Calu3 (cell line): Measurements from ENCODE around the gene CPT1B. TPM values are rescaled to one million over a fixed set of nuclear protein-coding genes. Genes with fewer than 3 reads are reported as not detected.
"Not testable (repeated sequence)": the region's sequence is repeated elsewhere in the genome, so short reads cannot be mapped to it uniquely, and the experiment has no call there.

Experiments used
- BruUV-seq: library from RNA; stranded (reverse); fragments of 400-500 nt; replicated peaks from 2 replicates; lab custom pipeline; 2021; lab: Mats Ljungman, UMichigan
- CTCF ChIA-PET: fragments of 300-600 bp; sonication (Branson Sonifier 250); formaldehyde crosslinking; loops from one replicate; lab custom pipeline; 2022; ENCODE audit warnings: antibody characterized with exemption; lab: Charles Lee
- DNase-seq: peaks from one replicate; pipeline ENCODE4 v3.0.0; 2022
- H3K27ac Mint-ChIP-seq: one replicate; pipeline ENCODE4 v1.8.0; 2022; ENCODE audit warnings: mixed read lengths; ENCODE audit not compliant: unreplicated experiment
- H3K27me3 Mint-ChIP-seq: one replicate; pipeline ENCODE4 v1.8.0; 2022; ENCODE audit warnings: mixed read lengths; ENCODE audit not compliant: unreplicated experiment
- H3K36me3 Mint-ChIP-seq: one replicate; pipeline ENCODE4 v1.8.0; 2022; ENCODE audit warnings: mild to moderate bottlenecking, moderate library complexity, mixed read lengths; ENCODE audit not compliant: insufficient read depth, unreplicated experiment
- H3K4me1 Mint-ChIP-seq: one replicate; pipeline ENCODE4 v1.8.0; 2022; ENCODE audit warnings: mild to moderate bottlenecking, low read depth, mixed read lengths; ENCODE audit not compliant: unreplicated experiment
- H3K4me3 Mint-ChIP-seq: one replicate; pipeline ENCODE4 v1.8.0; 2022; ENCODE audit warnings: mild to moderate bottlenecking, low read depth, moderate library complexity, mixed read lengths; ENCODE audit not compliant: unreplicated experiment
- H3K9me3 Mint-ChIP-seq: one replicate; pipeline ENCODE4 v1.8.0; 2022; ENCODE audit warnings: low read depth, mixed read lengths; ENCODE audit not compliant: unreplicated experiment
- intact Hi-C: fragments of 100-400 bp; cut with micrococcal nuclease; formaldehyde crosslinking; loops from one replicate; pipeline ENCODE4 v1.10.0; 2022; ENCODE audit not compliant: unreplicated experiment
- total RNA-seq: library from RNA; stranded (reverse); gene quantifications from 2 replicates; pipeline ENCODE4 v1.2.3, GENCODE V29; 2022
- TF ChIP-seq, protein P1 (sequence below): fragments of 200-600 bp; IDR thresholded peaks from one replicate; pipeline ENCODE4 v1.8.0; 2022; ENCODE audit warnings: antibody characterized with exemption; ENCODE audit not compliant: unreplicated experiment

CPT1B gene
- total RNA-seq, 1 experiment from 2014 or later = 72.6 TPM

DNA sequence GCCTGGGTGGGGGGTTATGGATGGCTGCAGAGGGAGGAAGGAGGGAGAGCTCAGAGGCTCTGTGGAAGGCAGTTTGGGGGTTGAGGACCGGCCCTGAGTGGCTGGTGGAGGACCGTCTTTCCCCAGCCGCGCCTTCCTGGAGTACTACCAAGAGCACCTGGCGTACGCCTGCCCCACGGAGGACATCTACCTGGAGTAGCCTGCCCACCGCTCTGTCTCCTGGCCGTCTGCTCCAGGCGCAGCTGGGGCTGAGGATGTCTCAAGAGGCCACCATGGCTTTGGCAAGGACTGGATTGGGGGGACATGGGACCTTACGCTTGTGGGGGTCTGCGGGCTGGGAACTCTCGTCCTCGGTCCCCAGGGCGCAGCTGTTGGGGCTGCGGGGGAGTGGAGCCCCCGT, 32.4 kb upstream of the CPT1B start:
- H3K4me1 Mint-ChIP-seq = peaks cover 11% of the 10 kb centered on the region
- no TSS peak for BruUV-seq
- H3K27ac Mint-ChIP-seq = no peak overlapping the region
- intact Hi-C loops = no loop called here
- H3K27me3 Mint-ChIP-seq = peaks cover 57% of the 10 kb centered on the region
- CTCF ChIA-PET = no interaction called here
- no peaks in the 10 kb centered on the region for H3K36me3 Mint-ChIP-seq
- H3K4me3 Mint-ChIP-seq = no peak overlapping the region
- H3K9me3 Mint-ChIP-seq = no peaks in the 10 kb centered on the region
- TF ChIP-seq, protein P1, sequence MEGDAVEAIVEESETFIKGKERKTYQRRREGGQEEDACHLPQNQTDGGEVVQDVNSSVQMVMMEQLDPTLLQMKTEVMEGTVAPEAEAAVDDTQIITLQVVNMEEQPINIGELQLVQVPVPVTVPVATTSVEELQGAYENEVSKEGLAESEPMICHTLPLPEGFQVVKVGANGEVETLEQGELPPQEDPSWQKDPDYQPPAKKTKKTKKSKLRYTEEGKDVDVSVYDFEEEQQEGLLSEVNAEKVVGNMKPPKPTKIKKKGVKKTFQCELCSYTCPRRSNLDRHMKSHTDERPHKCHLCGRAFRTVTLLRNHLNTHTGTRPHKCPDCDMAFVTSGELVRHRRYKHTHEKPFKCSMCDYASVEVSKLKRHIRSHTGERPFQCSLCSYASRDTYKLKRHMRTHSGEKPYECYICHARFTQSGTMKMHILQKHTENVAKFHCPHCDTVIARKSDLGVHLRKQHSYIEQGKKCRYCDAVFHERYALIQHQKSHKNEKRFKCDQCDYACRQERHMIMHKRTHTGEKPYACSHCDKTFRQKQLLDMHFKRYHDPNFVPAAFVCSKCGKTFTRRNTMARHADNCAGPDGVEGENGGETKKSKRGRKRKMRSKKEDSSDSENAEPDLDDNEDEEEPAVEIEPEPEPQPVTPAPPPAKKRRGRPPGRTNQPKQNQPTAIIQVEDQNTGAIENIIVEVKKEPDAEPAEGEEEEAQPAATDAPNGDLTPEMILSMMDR = no peak
- DNase-seq = no peak

DNA sequence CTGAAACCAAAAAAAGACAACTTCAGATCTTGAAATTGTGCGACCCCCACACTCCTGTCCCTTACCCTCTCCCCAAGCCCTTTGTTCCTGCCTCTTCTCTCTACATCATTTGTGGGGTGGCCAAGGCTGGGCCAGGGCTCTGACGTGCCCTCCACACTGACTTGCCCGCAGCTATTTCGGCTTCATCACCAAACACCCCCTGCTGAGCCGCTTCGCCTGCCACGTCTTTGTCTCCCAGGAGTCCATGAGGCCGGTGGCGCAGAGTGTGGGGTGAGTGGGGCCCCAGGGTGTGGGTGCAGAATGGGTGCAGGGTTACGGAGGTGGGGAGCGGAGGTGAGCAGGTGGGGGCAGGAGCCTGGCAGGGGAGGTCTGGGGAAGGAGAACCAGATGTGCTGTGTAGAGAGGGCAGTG, 31.8 kb upstream of the CPT1B start:
- CTCF ChIA-PET = no interaction called here
- Mint-ChIP-seq H3K36me3 (no peaks in the 10 kb centered on the region), H3K27ac (no peak overlapping the region), H3K9me3 (no peaks in the 10 kb centered on the region), H3K4me1 (peaks cover 11% of the 10 kb centered on the region), H3K4me3 (no peak overlapping the region), H3K27me3 (peaks cover 57% of the 10 kb centered on the region)
- TF ChIP-seq, protein P1 = no peak
- no TSS peak for BruUV-seq
- DNase-seq = no peak
- intact Hi-C loops = no loop called here

- H3K27ac Mint-ChIP-seq = no peak overlapping the region
- TF ChIP-seq, protein P1 = no peak
- intact Hi-C loops = no loop called here
- H3K9me3 Mint-ChIP-seq = no peaks in the 10 kb centered on the region
- DNase-seq = no peak
- no peaks in the 10 kb centered on the region for H3K36me3 Mint-ChIP-seq
- peaks cover 57% of the 10 kb centered on the region for H3K27me3 Mint-ChIP-seq
- CTCF ChIA-PET = no interaction called here
- no TSS peak for BruUV-seq
- H3K4me1 Mint-ChIP-seq = peaks cover 11% of the 10 kb centered on the region
- H3K4me3 Mint-ChIP-seq = no peak overlapping the region
Measured at GRCh38 chr22:50609599-50609998, 31.4 kb upstream of the CPT1B start.

GRCh38 chr22:50608996-50609395, 30.8 kb upstream of the CPT1B start:
- intact Hi-C loops = no loop called here

DNA sequence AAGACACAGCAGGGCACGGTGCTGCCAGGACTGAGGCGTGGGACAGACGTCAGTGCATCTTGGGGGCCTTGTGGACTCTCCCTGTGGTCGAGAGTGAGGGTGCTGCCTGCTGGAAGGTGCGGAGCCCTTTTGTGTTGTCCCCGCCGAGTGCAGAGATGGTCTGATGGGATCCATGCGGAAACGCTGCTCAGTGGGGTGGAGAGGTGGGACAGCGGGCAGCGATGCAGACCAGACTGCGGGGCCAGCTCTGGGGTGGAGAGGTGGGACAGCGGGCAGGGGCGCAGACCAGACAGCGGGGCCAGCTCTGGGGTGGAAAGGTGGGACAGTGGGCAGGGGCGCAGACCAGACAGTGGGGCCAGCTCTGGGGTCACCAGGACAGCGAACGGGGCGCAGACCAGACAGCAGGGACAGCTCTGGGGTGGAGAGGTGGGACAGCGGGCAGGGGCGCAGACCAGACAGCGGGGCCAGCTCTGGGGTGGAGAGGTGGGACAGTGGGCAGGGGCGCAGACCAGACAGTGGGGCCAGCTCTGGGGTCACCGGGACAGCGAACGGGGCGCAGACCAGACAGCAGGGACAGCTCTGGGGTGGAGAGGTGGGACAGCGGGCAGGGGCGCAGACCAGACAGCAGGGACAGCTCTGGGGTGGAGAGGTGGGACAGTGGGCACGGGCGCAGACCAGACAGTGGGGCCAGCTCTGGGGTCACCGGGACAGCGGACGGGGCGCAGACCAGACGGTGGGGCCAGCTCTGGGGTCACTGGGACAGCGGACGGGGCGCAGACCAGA, 30.0 kb upstream of the CPT1B start:
- DNase-seq, H3K27ac Mint-ChIP-seq, H3K9me3 Mint-ChIP-seq, H3K4me1 Mint-ChIP-seq, H3K36me3 Mint-ChIP-seq, intact Hi-C loops, H3K4me3 Mint-ChIP-seq, BruUV-seq: not testable (repeated sequence)
- peaks cover 60% of the 10 kb centered on the region for H3K27me3 Mint-ChIP-seq
- CTCF ChIA-PET = interaction anchor here (0.7 kb wide), 1 partner anchor 76 kb away, joined by 3 read pairs; no protein-coding TSS in a partner anchor

More at GRCh38 chr22:50608996-50609395, 30.8 kb upstream of the CPT1B start:
- H3K9me3 Mint-ChIP-seq = no peaks in the 10 kb centered on the region
- H3K4me3 Mint-ChIP-seq = no peak overlapping the region
- CTCF ChIA-PET = interaction anchor here (0.7 kb wide), 1 partner anchor 77 kb away, joined by 3 read pairs; no protein-coding TSS in a partner anchor
- H3K27me3 Mint-ChIP-seq = peaks cover 57% of the 10 kb centered on the region
- no peak overlapping the region for H3K27ac Mint-ChIP-seq
- DNase-seq = no peak
- no peaks in the 10 kb centered on the region for H3K36me3 Mint-ChIP-seq
- TF ChIP-seq, protein P1 = no peak
- H3K4me1 Mint-ChIP-seq = peaks cover 11% of the 10 kb centered on the region
- BruUV-seq = no TSS peak
